GM19023 (cell line): Measurements from ENCODE around the gene CHADL.

ENCODE experiments used
- ATAC-seq: cut with Tn5 transposase; IDR thresholded peaks from one replicate; pipeline ENCODE4 v1.9.1; 2021; ENCODE audit warnings: mild to moderate bottlenecking, moderate library complexity; ENCODE audit not compliant: unreplicated experiment

The CHADL gene

GRCh38 chr22:41231369-41231768 is 9.4 kb downstream of the CHADL start:
- no peak for ATAC-seq

- no peak for ATAC-seq
Measured at GRCh38 chr22:41230401-41230785, 10.3 kb downstream of the CHADL start.

- ATAC-seq: no peak
Measured at GRCh38 chr22:41229730-41230400, 10.9 kb downstream of the CHADL start.

- no peak for ATAC-seq
Measured at GRCh38 chr22:41229215-41229614, 11.5 kb downstream of the CHADL start.

DNA sequence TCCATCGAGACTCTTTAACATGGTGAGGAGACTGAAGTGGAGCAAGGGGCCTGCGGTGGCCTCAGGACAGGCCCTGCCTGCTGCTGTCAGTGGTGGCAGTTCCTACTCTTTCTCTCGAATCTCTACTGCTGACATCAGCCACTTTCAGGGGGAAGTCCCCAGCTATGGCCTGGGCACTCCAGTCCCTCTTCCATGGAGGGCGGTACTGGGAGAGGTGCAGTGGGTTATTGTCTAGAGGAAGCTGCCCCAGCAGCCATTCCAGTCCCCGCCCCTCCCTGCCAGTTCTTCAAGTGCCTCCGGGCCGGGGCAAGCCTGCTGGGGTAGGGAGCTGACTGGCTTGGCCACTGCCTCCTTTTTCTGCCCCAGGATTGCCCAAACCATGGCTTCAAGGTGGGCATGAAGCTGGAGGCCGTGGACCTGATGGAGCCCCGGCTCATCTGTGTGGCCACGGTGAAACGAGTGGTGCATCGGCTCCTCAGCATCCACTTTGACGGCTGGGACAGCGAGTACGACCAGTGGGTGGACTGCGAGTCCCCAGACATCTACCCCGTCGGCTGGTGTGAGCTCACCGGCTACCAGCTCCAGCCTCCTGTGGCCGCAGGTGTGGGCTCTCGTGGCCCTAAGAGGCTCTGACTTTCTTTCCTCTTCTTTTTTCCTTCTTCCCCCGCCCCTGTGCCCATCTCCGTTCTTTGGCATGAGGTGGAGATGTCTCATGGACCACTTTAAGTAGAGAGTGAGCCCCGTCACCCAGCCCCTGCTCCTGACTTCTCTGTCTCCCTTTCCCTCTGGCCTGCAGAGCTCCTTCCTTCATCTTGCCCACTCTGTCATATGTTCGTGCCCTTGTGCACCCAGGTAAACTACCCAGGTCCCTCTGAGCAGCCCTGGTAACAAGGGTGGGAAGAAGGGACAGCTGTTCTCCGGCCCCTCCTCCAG is 13.7 kb downstream of the CHADL start:
- ATAC-seq: no peak

- ATAC-seq: no peak
Measured at GRCh38 chr22:41223535-41223934, 17.2 kb downstream of the CHADL start.

DNA sequence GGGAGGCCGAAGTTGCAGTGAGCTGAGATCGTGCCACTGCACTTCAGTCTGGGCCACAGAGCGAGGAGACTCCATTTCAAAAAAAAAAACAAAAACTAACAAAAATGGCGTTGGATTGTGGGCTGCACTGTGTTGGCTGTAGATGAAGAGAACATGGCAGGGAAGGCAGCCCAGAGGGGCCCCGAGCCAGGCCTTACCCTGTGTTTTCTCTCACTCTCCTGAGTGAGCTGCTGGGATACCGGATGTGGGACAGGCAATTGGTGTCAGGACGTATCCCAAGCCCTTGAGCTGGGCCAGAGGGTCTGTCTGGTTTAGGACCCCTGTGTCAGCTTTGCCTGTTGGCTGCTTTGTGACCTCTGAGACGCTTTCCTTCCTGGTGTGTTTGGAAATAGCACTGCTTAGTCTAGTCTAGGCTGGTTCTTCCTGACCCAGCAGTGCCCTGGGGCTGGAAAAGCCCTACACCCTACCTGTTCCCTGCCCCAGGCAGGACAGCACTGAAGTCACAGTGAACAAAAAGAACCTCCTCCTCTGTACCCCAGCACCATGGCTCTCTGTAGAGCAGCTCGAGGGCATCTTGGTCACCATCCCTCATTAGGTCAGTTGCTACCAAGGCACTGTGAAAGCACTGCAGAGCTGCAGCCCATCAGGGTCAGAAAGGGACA is 17.8 kb downstream of the CHADL start:
- no peak for ATAC-seq

DNA sequence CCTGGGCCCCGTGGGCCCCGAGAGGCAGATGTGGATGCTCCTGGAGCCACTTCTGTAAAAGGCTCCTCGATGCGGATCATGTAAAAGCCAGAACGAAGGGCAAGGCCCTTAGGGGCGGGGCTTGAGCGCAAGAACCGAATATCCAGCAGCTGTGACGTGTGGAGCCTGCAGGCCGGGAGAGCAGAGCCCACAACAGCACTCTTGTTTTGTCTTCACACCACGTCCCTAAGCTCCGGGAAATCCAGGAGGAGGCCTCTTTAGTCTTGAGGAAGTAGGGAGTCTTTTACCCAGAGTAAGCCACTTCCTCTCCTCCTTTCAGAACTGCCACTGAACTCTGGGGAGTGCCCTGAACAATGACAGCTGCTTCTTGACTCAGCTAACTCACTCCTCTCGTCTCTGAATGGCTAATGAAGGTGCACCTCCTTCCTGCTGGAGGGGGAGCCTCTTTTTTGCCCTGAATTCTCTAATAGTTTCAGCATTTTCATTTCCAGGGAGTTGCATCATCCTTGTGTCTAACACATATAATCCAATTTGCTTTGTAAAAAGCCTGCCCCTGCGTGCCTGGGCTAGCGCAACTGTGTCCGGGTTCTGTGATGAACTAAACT is 23.1 kb downstream of the CHADL start:
- ATAC-seq: no peak

DNA sequence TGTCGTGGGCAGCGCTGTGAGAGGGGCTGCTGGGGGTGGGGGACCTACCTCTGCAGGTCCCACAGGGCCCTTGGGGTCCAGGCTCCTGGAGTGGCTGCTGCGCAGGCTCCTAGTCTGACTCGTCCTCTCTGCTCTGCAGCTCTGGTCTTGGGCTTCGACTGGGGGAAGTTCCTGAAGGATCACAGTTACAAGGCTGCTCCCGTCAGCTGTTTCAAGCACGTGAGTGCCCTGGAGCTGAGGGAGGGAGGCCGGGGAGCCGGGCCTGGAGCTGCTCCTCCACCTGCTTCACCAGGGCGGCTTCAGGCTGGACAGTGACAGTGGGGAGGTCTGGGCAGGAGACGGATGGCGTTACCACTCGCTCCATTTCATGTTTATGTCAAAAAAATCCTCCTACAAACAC is 23.7 kb downstream of the CHADL start:
- no peak for ATAC-seq

DNA sequence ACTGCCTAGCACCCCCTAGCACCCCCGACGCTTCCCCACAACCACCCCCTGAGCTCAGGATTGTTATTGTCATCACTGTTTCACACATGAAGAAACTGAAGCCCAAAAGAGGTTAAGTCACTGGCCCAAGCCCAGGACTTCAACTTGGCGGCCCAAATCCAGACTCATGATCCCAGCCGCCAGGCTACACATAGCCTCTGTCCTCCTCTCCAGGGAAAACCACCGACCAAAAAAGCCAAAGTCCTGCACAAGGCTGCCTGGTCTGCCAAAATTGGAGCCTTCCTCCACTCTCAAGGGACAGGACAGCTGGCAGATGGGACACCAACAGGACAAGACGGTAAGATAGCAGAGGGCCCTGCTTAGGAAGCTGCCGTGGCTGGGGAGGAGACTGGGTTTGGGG is 24.8 kb downstream of the CHADL start:
- ATAC-seq: no peak

DNA sequence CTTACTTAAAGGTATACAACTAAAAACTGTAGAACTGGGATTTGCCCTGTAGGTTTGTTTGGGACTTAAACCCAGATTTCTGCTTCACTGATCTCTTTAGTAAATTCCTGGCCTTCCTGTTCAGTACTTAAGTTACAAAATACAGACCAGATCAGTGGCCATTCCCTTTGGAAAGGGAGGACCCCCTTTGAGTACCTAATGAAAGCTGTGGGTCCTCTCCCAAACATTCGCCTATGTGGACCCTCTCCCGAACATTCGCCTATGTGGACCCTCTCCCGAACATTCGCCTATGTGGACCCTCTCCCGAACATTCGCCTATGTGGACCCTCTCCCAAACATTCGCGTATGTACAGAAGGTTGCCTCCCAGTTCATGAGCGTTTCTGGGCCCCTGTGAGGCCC is 25.3 kb downstream of the CHADL start:
- no peak for ATAC-seq

DNA sequence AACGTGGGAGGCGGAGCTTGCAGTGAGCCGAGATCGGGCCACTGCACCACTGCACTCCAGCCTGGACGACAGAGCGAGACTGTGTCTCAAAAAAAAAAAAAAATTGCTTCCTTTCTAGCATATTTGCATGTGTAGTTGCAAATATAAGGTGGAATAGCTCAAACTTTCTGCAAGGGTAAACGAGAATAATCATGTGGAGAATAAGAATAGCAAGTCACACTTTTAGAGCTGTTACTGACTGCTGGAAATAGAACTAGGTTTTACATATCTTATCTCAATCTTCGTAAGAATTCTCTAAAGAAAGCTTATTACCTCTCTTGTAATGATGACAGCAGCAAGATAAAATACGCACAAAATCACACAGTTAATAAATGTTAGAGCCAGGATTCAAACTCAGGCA is 34.0 kb downstream of the CHADL start:
- no peak for ATAC-seq

GRCh38 chr22:41204992-41205900 is 35.5 kb downstream of the CHADL start, which contains the start of gene L3MBTL2:
Gene L3MBTL2 (plus strand): TSS chr22:41205312. CDS start chr22:41205363, 51 bp downstream.
- peak; percentile 96 for ATAC-seq

DNA sequence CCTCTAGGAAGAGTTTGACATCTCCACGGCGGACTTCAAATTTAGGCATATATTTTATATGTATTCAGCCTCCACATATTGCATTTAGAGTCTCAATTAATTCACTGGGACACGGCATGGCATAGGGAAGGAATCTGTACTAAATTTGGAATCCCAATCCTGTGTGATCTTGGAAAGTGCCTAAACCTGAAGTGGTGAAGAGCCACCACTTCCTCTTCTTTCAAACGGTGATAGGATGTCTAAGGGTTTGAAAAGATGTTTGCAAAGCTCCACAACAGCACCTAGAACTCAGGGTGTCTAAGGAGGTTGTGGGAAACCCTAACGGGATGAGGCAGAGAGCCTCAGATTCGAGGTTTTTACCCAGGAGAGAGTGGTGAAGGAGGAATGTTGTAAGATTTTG is 36.7 kb downstream of the CHADL start:
- ATAC-seq: no peak

- ATAC-seq: no peak
Measured at GRCh38 chr22:41203118-41203517, 37.6 kb downstream of the CHADL start.

- ATAC-seq: no peak
Measured at GRCh38 chr22:41201141-41201540, 39.6 kb downstream of the CHADL start.

DNA sequence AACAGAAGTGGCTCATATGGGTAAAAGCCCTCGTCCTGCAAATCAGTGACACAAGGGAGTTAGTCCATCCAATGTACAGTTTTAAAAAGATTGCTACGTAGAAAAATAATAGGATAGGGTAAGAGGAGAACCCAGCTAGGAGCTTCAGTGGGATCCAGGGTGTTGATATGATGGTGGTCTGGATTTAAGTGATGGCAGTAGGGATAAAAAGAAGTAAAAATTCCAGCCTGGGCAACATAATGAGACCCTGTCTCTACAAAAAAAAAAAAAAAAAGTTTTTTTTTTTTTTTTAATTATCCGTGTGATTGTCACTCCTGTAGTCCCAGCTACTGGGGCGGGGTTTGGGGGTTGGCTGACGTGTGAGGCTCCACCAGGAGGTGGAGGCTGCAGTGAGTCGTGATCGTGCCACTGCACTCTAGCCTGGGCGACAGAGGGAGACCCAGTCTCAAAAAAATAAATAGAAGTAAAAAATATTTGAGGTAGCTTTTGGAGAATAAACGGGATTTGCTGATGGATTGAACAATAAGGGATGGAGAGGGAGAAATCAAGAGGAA is 42.6 kb downstream of the CHADL start:
- no peak for ATAC-seq

- peak; percentile 77 for ATAC-seq
Measured at GRCh38 chr22:41197038-41197972, 43.4 kb downstream of the CHADL start.

- ATAC-seq: no peak
Measured at GRCh38 chr22:41193829-41194228, 46.9 kb downstream of the CHADL start.
